Measurements from ENCODE around the gene KCNMB4.

The KCNMB4 gene

DNA sequence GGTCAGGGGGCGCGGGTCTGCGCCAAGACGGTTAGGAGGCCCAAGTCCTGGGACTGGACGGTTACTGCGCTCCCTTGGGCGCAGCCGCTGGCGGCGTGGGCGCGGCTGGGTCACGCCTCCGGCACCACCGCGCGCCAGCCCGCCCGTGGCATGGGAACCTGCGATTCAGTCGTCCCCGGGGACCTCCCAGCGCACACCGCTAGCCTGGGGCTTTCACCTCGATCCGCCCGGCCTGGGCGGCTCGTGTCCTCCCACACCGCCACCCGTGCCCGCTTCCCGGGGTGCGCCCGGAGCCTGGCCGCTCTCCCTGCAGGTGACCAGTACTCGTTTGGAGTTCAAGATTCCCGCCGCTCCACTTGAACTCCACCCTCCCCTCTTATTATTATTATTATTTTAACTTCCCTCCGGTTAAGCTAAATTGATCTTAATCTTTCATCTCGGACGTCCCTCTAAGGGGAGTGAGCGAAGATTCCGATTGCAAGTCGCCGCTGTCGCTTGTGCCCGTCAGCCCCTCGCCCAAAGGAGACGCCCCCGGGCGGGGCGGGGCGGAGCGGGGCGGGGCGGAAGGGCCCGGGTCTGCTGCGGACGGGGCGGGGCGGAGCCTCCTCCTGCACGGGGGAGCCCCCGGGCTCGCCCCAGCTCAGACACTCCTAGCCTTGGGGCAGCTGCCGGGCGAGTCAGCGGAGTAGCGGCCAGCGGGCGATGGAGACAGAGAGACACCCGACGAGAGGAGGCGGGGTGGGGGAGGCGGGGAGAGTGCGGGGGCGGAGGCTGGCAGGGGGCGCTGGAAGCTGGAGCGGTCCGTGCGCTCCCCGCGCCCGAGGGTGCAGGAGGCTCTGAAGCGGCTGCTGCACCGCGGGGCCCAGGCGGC lies at the start of gene KCNMB4:
KCNMB4 (plus strand) TSS at position 643 of the 871 bp plus-strand sequence. CDS start 445 bp downstream, outside the sequence.
- no peak for DNase-seq (ENCODE audit: low read depth)

- DNase-seq (ENCODE audit: low read depth), result no peak
Observed at GRCh38 chr12:70317781-70318180, 48.3 kb upstream of the KCNMB4 start.

- DNase-seq (ENCODE audit: low read depth), result no peak
Observed at GRCh38 chr12:70319605-70320004, 46.5 kb upstream of the KCNMB4 start.

GRCh38 chr12:70321191-70321590 lies 44.9 kb upstream of the KCNMB4 start:
- no peak for DNase-seq (ENCODE audit: low read depth)

DNA sequence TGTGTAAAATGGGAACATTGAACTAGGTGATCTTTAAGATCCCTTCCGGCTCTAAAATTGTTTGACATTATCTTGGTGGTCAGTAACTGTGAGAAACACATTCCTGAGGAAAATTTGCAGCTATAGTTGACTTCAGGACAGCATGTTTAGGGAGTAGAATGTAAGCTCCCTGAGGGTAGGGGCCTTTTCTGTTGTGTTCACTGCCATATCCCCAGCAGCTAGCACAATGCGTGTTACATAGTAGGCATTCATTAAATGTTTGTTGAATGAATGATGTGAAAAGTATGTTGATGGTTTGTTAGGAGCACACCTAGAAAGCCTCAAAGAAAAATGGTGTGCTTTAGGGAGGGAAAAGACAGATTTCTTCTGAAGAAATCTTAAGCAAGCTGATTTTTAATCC lies 38.5 kb upstream of the KCNMB4 start:
- DNase-seq (ENCODE audit: low read depth), result no peak

GRCh38 chr12:70329728-70330127 lies 36.4 kb upstream of the KCNMB4 start:
- DNase-seq (ENCODE audit: low read depth), result no peak

- DNase-seq (ENCODE audit: low read depth), result no peak
Observed at GRCh38 chr12:70330158-70330557, 35.9 kb upstream of the KCNMB4 start.

DNA sequence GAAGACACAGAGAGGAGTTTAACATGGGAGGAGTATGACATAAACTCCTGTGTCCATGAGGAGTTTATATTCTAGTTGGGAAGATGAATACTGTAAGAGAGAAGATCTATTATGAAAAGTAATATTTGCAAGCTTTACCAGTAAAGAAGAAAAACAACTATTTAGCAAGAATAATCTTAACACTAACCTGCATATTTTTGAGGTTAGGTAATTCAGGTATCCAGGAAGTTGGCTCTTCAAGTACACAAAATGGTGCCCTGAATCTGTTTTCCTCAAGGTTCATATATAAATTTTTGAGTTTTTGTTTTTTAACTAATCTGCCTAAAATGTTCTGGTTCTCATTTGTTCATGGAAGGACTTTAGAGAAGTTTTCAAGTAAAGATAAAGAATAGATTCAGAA lies 33.9 kb upstream of the KCNMB4 start:
- no peak for DNase-seq (ENCODE audit: low read depth)

- no peak for DNase-seq (ENCODE audit: low read depth)
Observed at GRCh38 chr12:70334742-70335141, 31.3 kb upstream of the KCNMB4 start.

DNA sequence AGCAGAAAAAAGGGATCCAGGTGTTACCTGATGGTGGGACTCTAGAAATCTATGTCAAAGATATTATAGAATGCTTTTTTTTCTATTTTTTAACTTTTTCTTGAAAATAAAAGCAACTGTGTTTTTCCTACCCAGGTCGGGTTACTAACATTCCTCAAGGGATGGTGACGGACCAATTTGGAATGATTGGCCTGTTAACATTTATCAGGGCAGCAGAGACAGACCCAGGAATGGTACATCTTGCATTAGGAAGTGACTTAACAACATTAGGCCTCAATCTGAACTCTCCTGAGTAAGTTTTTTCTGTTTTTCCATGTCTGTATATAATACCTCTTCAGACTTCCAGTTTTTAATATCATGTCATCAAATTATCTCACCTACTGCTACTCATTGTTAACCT lies 27.6 kb upstream of the KCNMB4 start:
- no peak for DNase-seq (ENCODE audit: low read depth)

DNA sequence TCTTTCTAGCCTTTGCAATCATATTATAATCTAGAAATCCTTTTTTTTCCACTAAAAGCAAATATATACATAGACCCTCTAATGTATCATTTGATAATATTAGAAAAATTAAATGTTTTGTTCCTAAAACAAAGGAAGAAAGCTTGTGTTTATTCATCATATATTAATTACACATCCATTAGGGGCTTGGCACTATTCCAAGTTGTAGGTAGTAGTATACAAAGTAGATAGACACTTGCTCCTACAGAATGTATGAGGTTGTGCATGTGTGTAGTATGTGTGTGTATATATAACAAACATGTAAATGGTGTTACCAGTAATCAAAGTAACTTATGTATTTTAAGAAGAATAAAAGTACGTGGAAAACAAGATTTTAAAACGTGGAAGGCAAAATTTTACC lies 15.0 kb upstream of the KCNMB4 start:
- no peak for DNase-seq (ENCODE audit: low read depth)

DNA sequence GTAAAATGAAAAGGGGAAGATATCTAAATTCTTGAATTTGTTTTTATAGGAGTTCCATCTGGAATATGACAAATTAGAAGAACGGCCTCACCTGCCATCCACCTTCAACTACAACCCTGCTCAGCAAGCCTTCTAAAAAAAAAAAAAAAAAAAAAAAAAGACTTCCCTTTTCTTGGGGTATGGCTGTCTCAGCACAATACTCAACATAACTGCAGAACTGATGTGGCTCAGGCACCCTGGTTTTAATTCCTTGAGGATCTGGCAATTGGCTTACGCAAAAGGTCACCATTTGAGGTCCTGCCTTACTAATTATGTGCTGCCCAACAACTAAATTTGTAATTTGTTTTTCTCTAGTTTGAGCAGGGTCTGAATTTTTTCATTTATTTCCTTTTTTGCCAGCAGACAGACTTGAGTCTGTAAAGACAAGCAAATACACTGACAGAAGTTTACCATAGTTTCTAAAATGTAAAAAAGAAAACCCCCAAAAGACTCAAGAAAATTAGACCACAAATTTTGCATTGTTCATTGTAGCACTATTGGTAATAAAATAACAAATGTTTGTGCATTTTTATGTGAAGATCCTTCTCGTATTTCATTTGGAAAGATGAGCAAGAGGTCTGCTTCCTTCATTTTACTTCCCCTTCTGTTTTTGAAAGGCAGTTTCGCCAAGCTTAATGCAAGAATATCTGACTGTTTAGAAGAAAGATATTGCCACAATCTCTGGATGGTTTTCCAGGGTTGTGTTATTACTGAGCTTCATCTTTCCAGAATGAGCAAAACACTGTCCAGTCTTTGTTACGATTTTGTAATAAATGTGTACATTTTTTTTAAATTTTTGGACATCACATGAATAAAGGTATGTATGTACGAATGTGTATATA lies 12.1 kb upstream of the KCNMB4 start:
- DNase-seq (ENCODE audit: low read depth), result no peak

DNA sequence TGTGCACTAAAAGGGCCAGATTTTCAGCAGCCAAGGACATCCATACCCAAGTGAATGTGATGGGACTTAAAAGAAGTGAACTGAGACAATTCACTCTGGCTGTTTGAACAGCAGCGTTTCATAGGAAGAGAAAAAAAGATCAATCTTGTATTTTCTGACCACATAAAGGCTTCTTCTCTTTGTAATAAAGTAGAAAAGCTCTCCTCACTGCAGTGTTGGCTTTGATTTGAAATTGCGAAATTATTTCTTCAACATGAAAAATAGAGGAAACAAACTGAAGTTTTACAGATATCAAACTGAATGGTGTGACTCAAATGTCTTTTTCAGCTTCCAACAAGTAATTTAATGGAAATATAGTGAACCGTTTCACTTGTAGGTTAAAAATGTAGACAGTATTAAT lies 11.3 kb upstream of the KCNMB4 start:
- no peak for DNase-seq (ENCODE audit: low read depth)

- DNase-seq (ENCODE audit: low read depth), result no peak
Observed at GRCh38 chr12:70355972-70356371, 10.1 kb upstream of the KCNMB4 start.

GRCh38 chr12:70359458-70360197 lies 6.5 kb upstream of the KCNMB4 start:
- DNase-seq (ENCODE audit: low read depth), result no peak

DNA sequence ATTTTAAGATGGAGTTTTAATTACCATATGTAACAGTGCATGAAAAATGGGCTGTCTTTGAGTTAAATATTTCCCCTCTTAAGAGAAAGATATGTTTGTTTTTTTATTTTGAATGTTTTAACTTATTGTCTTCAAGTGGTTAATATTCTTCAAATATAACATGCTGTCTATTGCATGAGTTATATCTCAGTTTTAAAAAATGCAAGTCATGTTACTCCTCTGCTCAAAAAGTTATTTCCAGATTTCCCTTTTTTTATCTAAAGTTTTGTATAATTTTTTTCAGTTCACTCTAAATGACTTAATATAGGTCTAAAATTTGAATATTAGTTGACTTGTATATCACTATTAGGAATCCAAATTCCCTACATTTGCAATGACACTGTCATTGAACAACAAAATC lies 5.9 kb upstream of the KCNMB4 start:
- no peak for DNase-seq (ENCODE audit: low read depth)

- DNase-seq (ENCODE audit: low read depth), result no peak
Observed at GRCh38 chr12:70364695-70365397, 1.2 kb upstream of the KCNMB4 start.

- DNase-seq (ENCODE audit: low read depth), result no peak
Observed at GRCh38 chr12:70365398-70365647, 767 bp upstream of the KCNMB4 start.

DNA sequence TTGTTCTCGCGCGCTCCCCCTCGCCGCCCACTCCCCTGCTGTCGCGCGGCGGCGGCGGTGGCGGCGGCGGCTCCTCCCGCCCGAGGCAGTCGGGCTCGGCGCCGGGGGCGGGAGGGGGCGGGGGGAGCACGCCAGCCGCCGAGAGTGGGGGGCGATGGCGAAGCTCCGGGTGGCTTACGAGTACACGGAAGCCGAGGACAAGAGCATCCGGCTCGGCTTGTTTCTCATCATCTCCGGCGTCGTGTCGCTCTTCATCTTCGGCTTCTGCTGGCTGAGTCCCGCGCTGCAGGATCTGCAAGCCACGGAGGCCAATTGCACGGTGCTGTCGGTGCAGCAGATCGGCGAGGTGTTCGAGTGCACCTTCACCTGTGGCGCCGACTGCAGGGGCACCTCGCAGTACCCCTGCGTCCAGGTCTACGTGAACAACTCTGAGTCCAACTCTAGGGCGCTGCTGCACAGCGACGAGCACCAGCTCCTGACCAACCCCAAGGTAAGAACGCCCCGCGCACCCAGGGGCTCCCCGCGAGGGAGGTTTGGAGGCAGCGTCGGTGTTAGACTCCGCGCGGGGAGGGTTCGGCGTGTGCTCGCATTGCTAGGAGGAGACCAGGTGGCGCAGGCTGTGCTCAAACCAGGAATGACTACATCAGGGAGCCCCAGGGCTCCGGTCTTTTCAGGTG lies 629 bp downstream of the KCNMB4 start:
- no peak for DNase-seq (ENCODE audit: low read depth)

DNA sequence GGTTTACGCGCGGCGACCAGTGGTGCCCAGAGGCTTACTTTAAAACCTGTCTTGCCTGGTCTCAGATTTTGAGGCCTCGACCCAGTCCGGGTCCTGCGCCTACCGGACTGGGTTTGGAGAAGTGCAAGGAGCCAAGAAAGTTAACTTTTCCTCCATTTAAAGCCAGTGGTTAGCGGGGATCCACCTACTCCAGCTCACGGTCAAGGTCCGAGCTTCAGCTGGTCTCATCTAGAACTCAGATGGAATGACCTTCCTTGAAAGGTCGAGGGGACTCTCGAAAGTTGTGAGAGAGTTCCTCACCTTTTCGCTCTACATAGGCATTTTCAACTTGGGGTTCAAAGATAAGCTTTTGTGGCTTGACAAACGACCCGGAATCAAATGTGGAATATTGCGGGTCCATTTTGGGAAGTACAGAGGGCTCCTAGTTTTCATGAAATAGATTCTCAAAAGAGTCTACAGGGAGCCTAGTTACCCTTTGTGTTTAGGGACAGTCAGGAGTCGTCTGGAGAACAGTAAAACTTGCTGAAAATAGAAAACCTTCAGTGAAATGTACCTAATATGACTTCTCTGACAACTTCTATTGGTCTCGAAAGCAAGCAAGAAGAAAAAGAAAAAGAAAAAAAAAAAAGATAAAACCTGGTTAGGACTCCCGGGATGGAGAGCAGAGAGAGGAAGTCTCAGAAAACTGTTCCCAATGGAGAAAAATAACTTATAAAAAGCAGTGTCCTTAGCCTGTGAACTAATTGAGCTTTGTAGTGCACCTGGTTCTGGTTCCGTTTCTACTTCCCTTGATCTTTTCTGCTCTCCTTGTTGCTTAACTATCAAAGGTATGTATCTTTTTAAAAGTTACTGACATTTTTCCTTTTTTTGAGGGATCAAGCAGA lies 1.4 kb downstream of the KCNMB4 start:
- DNase-seq (ENCODE audit: low read depth), result no peak
